Ovary (tissue), 3 donors: ENCODE measurements around the gene MAP3K21.

Source experiments
- CTCF ChIP-seq, 3 donors: fragments of 450-650 bp in 2 of 3; fragments of 200-600 bp in 1 of 3; IDR thresholded peaks; one replicate each; pipeline versions ENCODE4 v1.5.1 to v1.8.0; 2016 to 2022; ENCODE audit warnings: antibody characterized with exemption in 3 of 3, mild to moderate bottlenecking in 1 of 3
- POLR2A ChIP-seq: fragments of 450-650 bp; IDR thresholded peaks from one replicate; pipeline ENCODE4 v1.6.1; 2017; ENCODE audit warnings: antibody characterized with exemption, mild to moderate bottlenecking, moderate library complexity
- donor health status: DM: no; HTN: no; CAD: no.

DNA sequence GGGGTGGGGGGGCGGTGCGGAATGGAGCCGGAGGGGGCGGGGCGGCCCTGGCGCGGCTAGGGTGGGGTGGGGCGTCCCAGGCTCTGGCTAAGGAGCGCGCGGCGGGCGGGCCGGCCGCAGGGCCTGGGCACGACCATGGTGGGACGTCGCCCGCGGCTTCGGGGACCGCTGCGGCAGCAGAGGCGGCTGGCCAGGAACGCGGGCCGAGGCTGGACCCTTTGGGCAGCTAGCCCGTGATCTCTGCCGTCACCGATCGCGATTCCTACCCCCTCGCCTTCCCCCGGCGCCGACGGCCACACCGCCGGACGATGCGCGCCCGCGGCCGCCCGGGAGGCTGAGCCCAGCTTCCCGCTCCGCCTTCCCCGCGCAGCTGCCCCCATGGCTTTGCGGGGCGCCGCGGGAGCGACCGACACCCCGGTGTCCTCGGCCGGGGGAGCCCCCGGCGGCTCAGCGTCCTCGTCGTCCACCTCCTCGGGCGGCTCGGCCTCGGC is at the start of gene MAP3K21:
- TF ChIP-seq CTCF (IDR thresholded peaks at IDR 0.05) = no peak
- TF ChIP-seq POLR2A = no peak
